DOHH2 (cell line): ENCODE data around the gene MUC5B.
"Not testable (repeated sequence)": the region's sequence is repeated elsewhere in the genome, so short reads cannot be mapped to it uniquely, and the experiment has no call there.

Experiments used
- H3F3A ChIP-seq: fragments of 200-600 bp; sonication (generic), shearing (Covaris generic); 2 replicates; pipeline ENCODE4 v1.6.0; 2016; ENCODE audit warnings: antibody characterized with exemption, mild to moderate bottlenecking; ENCODE audit not compliant: control insufficient read depth, insufficient read depth
- H3K27ac ChIP-seq: fragments of 200-600 bp; sonication (generic); 2 replicates; pipeline ENCODE4 v1.5.1; 2014; ENCODE audit warnings: low read depth, mild to moderate bottlenecking, low read length, moderate library complexity
- H3K27me3 ChIP-seq: fragments of 200-600 bp; sonication (generic); 2 replicates; pipeline ENCODE4 v1.6.1; 2014; ENCODE audit warnings: mild to moderate bottlenecking, low read length, mixed read lengths; ENCODE audit not compliant: control insufficient read depth
- H3K36me3 ChIP-seq: fragments of 200-600 bp; sonication (generic); 2 replicates; pipeline ENCODE4 v1.6.1; 2014; ENCODE audit warnings: mild to moderate bottlenecking, low read length, moderate library complexity, mixed read lengths; ENCODE audit not compliant: control insufficient read depth
- H3K4me1 ChIP-seq: fragments of 200-600 bp; sonication (generic); 2 replicates; pipeline ENCODE4 v1.6.1; 2014; ENCODE audit warnings: mild to moderate bottlenecking, low read length, mixed read lengths; ENCODE audit not compliant: control insufficient read depth
- H3K4me2 ChIP-seq: fragments of 200-600 bp; sonication (generic); 2 replicates; pipeline ENCODE4 v1.6.0; 2014; ENCODE audit warnings: mild to moderate bottlenecking, low read length, moderate library complexity
- H3K4me3 ChIP-seq: fragments of 200-600 bp; sonication (generic); 2 replicates; pipeline ENCODE4 v1.5.1; 2014; ENCODE audit warnings: mild to moderate bottlenecking, low read length, mixed read lengths
- H3K79me2 ChIP-seq: fragments of 200-600 bp; sonication (generic); 2 replicates; pipeline ENCODE4 v1.6.1; 2014; ENCODE audit warnings: mild to moderate bottlenecking, low read length, mixed read lengths; ENCODE audit not compliant: control insufficient read depth
- H3K9me2 ChIP-seq: fragments of 200-600 bp; sonication (generic); replicated peaks from 2 replicates; pipeline ENCODE4 v1.6.1; 2014; ENCODE audit warnings: mild to moderate bottlenecking, low read length, mixed read lengths; ENCODE audit not compliant: control insufficient read depth
- H3K9me3 ChIP-seq: fragments of 200-600 bp; sonication (generic); 2 replicates; pipeline ENCODE4 v1.6.1; 2014; ENCODE audit warnings: antibody characterized with exemption, low read length, mixed read lengths; ENCODE audit not compliant: control insufficient read depth, insufficient read depth
- H4K20me1 ChIP-seq: fragments of 200-600 bp; sonication (generic); 2 replicates; pipeline ENCODE4 v1.6.0; 2014; ENCODE audit warnings: low read depth, mild to moderate bottlenecking, antibody characterized with exemption, low read length, moderate library complexity; ENCODE audit not compliant: control insufficient read depth, insufficient read depth
- CTCF ChIP-seq: fragments of 200-600 bp; sonication (generic); IDR thresholded peaks from one replicate; pipeline ENCODE4 v1.5.1; 2014; ENCODE audit warnings: antibody characterized with exemption, mild to moderate bottlenecking, low read depth, low read length; ENCODE audit not compliant: poor library complexity, severe bottlenecking
- EZH2phosphoT487 ChIP-seq: fragments of 200-600 bp; sonication (generic); IDR thresholded peaks from 2 replicates; pipeline ENCODE4 v1.6.1; 2017; ENCODE audit warnings: borderline replicate concordance, mild to moderate bottlenecking, antibody characterized with exemption, low read length, moderate library complexity, mixed read lengths

Gene MUC5B

GRCh38 chr11:1240771-1241170 lies 17.9 kb downstream of the MUC5B start:
- no peak overlapping the region for H3K4me2 ChIP-seq
- no peaks in the 10 kb centered on the region for H3K79me2 ChIP-seq
- peaks cover 11% of the 10 kb centered on the region; the same call in 1 of the 2 replicates for H3K9me3 ChIP-seq
- H4K20me1 ChIP-seq, result no peaks in the 10 kb centered on the region
- H3K27me3 ChIP-seq, result no peaks in the 10 kb centered on the region
- TF ChIP-seq CTCF, result no peak
- no peak for TF ChIP-seq EZH2phosphoT487
- no peaks in the 10 kb centered on the region for H3K36me3 ChIP-seq
- H3K4me1 ChIP-seq, result no peaks in the 10 kb centered on the region
- no peaks in the 10 kb centered on the region for H3F3A ChIP-seq
- no peak overlapping the region for H3K27ac ChIP-seq
- H3K9me2 ChIP-seq, result no peaks in the 10 kb centered on the region
- H3K4me3 ChIP-seq, result no peak overlapping the region

- Histone ChIP-seq H3K4me2 (no peak overlapping the region), H3K36me3 (no peaks in the 10 kb centered on the region), H3K27ac (no peak overlapping the region), H3K79me2 (no peaks in the 10 kb centered on the region), H3K9me2 (no peaks in the 10 kb centered on the region), H3K27me3 (no peaks in the 10 kb centered on the region), H3K4me3 (no peak overlapping the region), H3K9me3 (peaks cover 11% of the 10 kb centered on the region; the same call in 1 of the 2 replicates), H3K4me1 (no peaks in the 10 kb centered on the region), H4K20me1 (no peaks in the 10 kb centered on the region), H3F3A (no peaks in the 10 kb centered on the region)
- no peak for TF ChIP-seq EZH2phosphoT487
- TF ChIP-seq CTCF, result no peak
These were observed 18.8 kb downstream of the MUC5B start for GRCh38 chr11:1241706-1242105.

- H3K9me3 ChIP-seq, result peaks cover 11% of the 10 kb centered on the region; the same call in 1 of the 2 replicates
- H3K36me3 ChIP-seq, result no peaks in the 10 kb centered on the region
- no peak overlapping the region for H3K4me3 ChIP-seq
- H3K27ac ChIP-seq, result no peak overlapping the region
- TF ChIP-seq CTCF (no peak), EZH2phosphoT487 (no peak)
- no peaks in the 10 kb centered on the region for H3K9me2 ChIP-seq
- H3K4me1 ChIP-seq, result no peaks in the 10 kb centered on the region
- no peaks in the 10 kb centered on the region for H3K27me3 ChIP-seq
- H3K79me2 ChIP-seq, result no peaks in the 10 kb centered on the region
- no peaks in the 10 kb centered on the region for H4K20me1 ChIP-seq
- H3F3A ChIP-seq, result no peaks in the 10 kb centered on the region
- H3K4me2 ChIP-seq, result no peak overlapping the region
These were observed 19.4 kb downstream of the MUC5B start for GRCh38 chr11:1242289-1242688.

GRCh38 chr11:1242751-1243150 lies 19.9 kb downstream of the MUC5B start:
- H3K9me3 ChIP-seq, result peaks cover 11% of the 10 kb centered on the region; the same call in 1 of the 2 replicates
- H3K4me2 ChIP-seq, H3K79me2 ChIP-seq, H3K36me3 ChIP-seq, H3K9me2 ChIP-seq, H3F3A ChIP-seq, H4K20me1 ChIP-seq, H3K27ac ChIP-seq, H3K4me1 ChIP-seq, H3K27me3 ChIP-seq, H3K4me3 ChIP-seq: not testable (repeated sequence)

- not testable (repeated sequence) for H3K4me2 ChIP-seq, H4K20me1 ChIP-seq, H3K27ac ChIP-seq, H3K9me2 ChIP-seq, H3K27me3 ChIP-seq, H3K79me2 ChIP-seq, H3K4me1 ChIP-seq, H3K36me3 ChIP-seq, H3F3A ChIP-seq, H3K4me3 ChIP-seq
- H3K9me3 ChIP-seq, result peaks cover 11% of the 10 kb centered on the region; the same call in 1 of the 2 replicates
These were observed 20.7 kb downstream of the MUC5B start for GRCh38 chr11:1243521-1243920.

- H3F3A ChIP-seq, H3K79me2 ChIP-seq, H3K4me2 ChIP-seq, H3K9me2 ChIP-seq, H3K27ac ChIP-seq, H3K4me3 ChIP-seq, H3K27me3 ChIP-seq, H3K36me3 ChIP-seq, H4K20me1 ChIP-seq, H3K4me1 ChIP-seq: not testable (repeated sequence)
- peaks cover 11% of the 10 kb centered on the region; the same call in 1 of the 2 replicates for H3K9me3 ChIP-seq
These were observed 21.7 kb downstream of the MUC5B start for GRCh38 chr11:1244557-1244956.
